ENCODE measurements around the gene EIF2S1.

Gene EIF2S1

GRCh38 chr14:67385618-67386017 lies 25.5 kb downstream of the EIF2S1 start:
- H3K27ac ChIP-seq, result no peak overlapping the region
- no peak overlapping the region for H3K4me3 ChIP-seq
- DNase-seq (ENCODE audit: low read depth, low spot score), result no peak
- peaks cover 68% of the 10 kb centered on the region for H3K36me3 ChIP-seq (ENCODE audit: insufficient read depth, low read length)
- H3K9me3 ChIP-seq (ENCODE audit: low read depth, low read length), result no peaks in the 10 kb centered on the region
- no peak overlapping the region for H3K9ac ChIP-seq (ENCODE audit: insufficient read length)
- TF ChIP-seq FOXP2 (optimal IDR thresholded peaks at IDR 0.05; ENCODE audit: control extremely low read depth, extremely low read length, insufficient read depth), result no peak
- TF ChIP-seq POLR2AphosphoS5 (IDR thresholded peaks at IDR 0.05; ENCODE audit: borderline replicate concordance, low read depth, low read length), result no peak
- TF ChIP-seq EZH2 (IDR thresholded peaks at IDR 0.05), result no peak

DNA sequence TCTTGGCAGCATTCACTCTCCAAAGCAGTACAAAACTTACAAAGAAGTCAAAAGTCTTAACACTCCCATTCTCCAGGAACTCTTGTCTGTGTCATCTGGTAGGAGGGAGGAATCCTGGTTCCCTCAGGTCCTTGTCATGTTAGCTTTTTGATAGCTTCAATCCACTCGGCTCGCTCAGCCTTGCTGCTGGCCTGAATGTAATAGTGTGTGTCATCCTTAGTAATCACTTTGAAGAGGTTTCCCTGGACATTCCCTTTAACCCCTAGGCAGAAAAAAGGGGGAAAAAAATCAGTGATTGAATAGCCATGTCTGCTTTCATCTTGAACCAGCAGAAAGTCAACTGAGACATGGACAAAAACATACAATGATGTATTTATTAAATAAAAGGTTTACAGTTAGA lies 27.1 kb downstream of the EIF2S1 start:
- Histone ChIP-seq H3K4me3 (no peak overlapping the region), H3K9ac (ENCODE audit: insufficient read length) (no peak overlapping the region), H3K9me3 (ENCODE audit: low read depth, low read length) (no peaks in the 10 kb centered on the region), H3K36me3 (ENCODE audit: insufficient read depth, low read length) (peaks cover 52% of the 10 kb centered on the region), H3K27ac (no peak overlapping the region)
- TF ChIP-seq FOXP2 (optimal IDR thresholded peaks at IDR 0.05; ENCODE audit: control extremely low read depth, extremely low read length, insufficient read depth) (no peak), POLR2AphosphoS5 (IDR thresholded peaks at IDR 0.05; ENCODE audit: borderline replicate concordance, low read depth, low read length) (no peak), EZH2 (IDR thresholded peaks at IDR 0.05) (no peak)
- no peak for DNase-seq (ENCODE audit: low read depth, low spot score)

DNA sequence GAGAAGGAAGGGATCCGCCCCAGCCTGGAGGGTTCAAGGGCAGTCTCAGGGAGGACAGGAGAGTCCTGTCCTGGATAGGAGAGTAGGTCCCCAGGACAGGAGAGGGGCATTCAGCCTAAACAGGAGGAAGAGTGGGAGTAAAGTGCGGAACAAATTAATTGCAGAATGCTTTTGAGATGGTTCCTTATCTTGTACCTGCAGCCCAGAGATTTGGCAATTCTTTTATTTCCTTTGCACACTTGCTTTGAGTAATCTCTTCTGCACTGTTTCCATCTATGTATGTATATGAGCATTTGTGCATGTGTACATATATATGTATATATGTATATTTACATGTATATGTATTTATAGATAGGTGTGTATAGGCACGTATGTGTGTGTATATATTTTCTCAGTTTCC lies 29.1 kb downstream of the EIF2S1 start:
- H3K4me3 ChIP-seq, result no peak overlapping the region
- H3K9ac ChIP-seq (ENCODE audit: insufficient read length), result no peak overlapping the region
- no peak overlapping the region for H3K27ac ChIP-seq
- peaks cover 31% of the 10 kb centered on the region for H3K36me3 ChIP-seq (ENCODE audit: insufficient read depth, low read length)
- DNase-seq (ENCODE audit: low read depth, low spot score), result no peak
- TF ChIP-seq POLR2AphosphoS5 (IDR thresholded peaks at IDR 0.05; ENCODE audit: borderline replicate concordance, low read depth, low read length) (no peak), FOXP2 (optimal IDR thresholded peaks at IDR 0.05; ENCODE audit: control extremely low read depth, extremely low read length, insufficient read depth) (no peak), EZH2 (IDR thresholded peaks at IDR 0.05) (no peak)
- H3K9me3 ChIP-seq (ENCODE audit: low read depth, low read length), result no peaks in the 10 kb centered on the region

DNA sequence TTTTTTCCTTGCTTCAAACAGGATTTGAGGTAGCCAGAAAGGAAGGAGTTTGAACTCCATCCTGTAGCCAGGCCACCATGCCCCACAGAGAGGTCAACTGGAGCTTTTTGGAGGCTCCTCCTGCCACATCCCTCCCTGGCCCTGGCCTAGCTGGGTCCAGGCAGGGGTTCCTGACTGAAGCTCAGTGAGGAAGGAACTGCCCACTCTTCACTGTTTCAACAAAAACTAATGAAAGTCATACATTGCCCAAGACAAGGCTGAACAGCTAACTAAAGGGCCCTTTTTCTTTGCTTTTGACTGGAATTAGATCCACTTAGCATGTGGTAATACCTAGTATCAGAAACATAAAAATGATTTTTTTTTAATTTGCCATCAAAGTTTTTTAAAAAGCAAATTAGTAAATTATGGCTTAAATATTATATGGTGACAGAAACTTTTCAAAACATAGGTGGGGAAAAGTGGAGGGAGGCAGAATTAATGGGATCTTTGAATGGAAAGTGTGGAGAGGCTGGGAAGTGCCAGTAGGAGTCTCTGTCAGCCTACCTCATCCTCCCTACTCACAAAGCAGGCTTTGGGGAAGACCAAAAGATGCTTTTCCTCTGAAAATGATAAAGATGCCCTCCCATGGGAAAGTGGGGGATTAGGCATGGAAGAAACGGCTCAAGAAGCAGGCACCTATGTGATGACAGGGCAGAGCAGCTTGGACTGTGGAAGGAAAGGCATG lies 29.8 kb downstream of the EIF2S1 start:
- H3K4me3 ChIP-seq, result no peak overlapping the region
- H3K9me3 ChIP-seq (ENCODE audit: low read depth, low read length), result no peaks in the 10 kb centered on the region
- H3K9ac ChIP-seq (ENCODE audit: insufficient read length), result no peak overlapping the region
- peaks cover 24% of the 10 kb centered on the region for H3K36me3 ChIP-seq (ENCODE audit: insufficient read depth, low read length)
- no peak overlapping the region for H3K27ac ChIP-seq
- DNase-seq (ENCODE audit: low read depth, low spot score), result no peak
- TF ChIP-seq EZH2 (IDR thresholded peaks at IDR 0.05) (no peak), POLR2AphosphoS5 (IDR thresholded peaks at IDR 0.05; ENCODE audit: borderline replicate concordance, low read depth, low read length) (no peak), FOXP2 (optimal IDR thresholded peaks at IDR 0.05; ENCODE audit: control extremely low read depth, extremely low read length, insufficient read depth) (no peak)

DNA sequence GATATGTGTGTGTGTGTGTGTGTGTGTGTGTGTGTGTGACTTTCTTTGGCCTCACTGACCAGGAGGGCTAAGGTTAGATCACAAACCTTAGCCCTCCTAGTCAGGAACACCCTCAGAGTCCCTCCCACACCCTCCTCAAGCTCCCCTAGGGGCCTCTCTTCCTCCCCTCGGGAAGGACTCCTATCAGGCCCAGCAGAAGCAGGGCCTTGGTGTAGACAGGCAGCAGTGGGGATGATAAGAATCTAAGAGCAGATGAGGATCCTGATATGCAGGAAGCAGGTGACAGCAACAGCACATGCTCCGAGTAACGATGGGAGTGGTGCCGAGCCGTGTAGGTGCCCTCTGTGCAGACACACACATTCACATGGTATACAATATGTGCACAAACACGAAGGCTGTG lies 31.1 kb downstream of the EIF2S1 start:
- H3K9me3 ChIP-seq (ENCODE audit: low read depth, low read length), result no peaks in the 10 kb centered on the region
- no peak overlapping the region for H3K4me3 ChIP-seq
- H3K9ac ChIP-seq (ENCODE audit: insufficient read length), result no peak overlapping the region
- H3K27ac ChIP-seq, result no peak overlapping the region
- peaks cover 12% of the 10 kb centered on the region for H3K36me3 ChIP-seq (ENCODE audit: insufficient read depth, low read length)
- DNase-seq (ENCODE audit: low read depth, low spot score), result no peak
- TF ChIP-seq POLR2AphosphoS5 (IDR thresholded peaks at IDR 0.05; ENCODE audit: borderline replicate concordance, low read depth, low read length), result no peak
- no peak for TF ChIP-seq EZH2 (IDR thresholded peaks at IDR 0.05)

DNA sequence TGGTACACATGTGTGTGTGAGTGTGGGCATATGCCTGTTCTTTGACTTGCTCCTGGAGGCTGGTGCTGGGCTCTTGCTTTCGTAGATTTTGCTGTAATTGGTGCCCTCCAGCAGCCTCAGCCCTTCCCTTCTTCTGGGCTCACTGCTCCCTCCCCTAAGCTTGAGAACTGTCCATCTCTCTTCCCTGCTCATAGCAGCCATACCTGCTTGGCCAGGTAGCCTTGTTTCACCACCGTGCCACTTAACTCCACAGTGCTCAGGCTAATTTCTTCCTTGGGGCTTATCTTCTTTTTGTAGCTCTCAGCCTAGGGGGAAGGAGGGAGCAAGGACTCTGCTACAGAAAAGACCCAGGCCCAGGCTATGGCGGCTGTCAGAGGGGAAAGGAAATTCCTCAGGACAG lies 32.0 kb downstream of the EIF2S1 start:
- H3K27ac ChIP-seq, result no peak overlapping the region
- no peaks in the 10 kb centered on the region for H3K9me3 ChIP-seq (ENCODE audit: low read depth, low read length)
- H3K9ac ChIP-seq (ENCODE audit: insufficient read length), result no peak overlapping the region
- peaks cover 3% of the 10 kb centered on the region; the same call in 1 of the 2 replicates for H3K36me3 ChIP-seq (ENCODE audit: insufficient read depth, low read length)
- no peak for DNase-seq (ENCODE audit: low read depth, low spot score)
- TF ChIP-seq EZH2 (IDR thresholded peaks at IDR 0.05), result no peak
- TF ChIP-seq FOXP2 (optimal IDR thresholded peaks at IDR 0.05; ENCODE audit: control extremely low read depth, extremely low read length, insufficient read depth), result no peak
- TF ChIP-seq POLR2AphosphoS5 (IDR thresholded peaks at IDR 0.05; ENCODE audit: borderline replicate concordance, low read depth, low read length), result no peak
- no peak overlapping the region for H3K4me3 ChIP-seq

GRCh38 chr14:67392800-67393199 lies 32.7 kb downstream of the EIF2S1 start:
- no peak overlapping the region for H3K27ac ChIP-seq
- no peak overlapping the region for H3K4me3 ChIP-seq
- no peaks in the 10 kb centered on the region for H3K36me3 ChIP-seq (ENCODE audit: insufficient read depth, low read length)
- H3K9ac ChIP-seq (ENCODE audit: insufficient read length), result no peak overlapping the region
- DNase-seq (ENCODE audit: low read depth, low spot score), result no peak
- TF ChIP-seq POLR2AphosphoS5 (IDR thresholded peaks at IDR 0.05; ENCODE audit: borderline replicate concordance, low read depth, low read length) (no peak), FOXP2 (optimal IDR thresholded peaks at IDR 0.05; ENCODE audit: control extremely low read depth, extremely low read length, insufficient read depth) (no peak), EZH2 (IDR thresholded peaks at IDR 0.05) (no peak)
- no peaks in the 10 kb centered on the region for H3K9me3 ChIP-seq (ENCODE audit: low read depth, low read length)

DNA sequence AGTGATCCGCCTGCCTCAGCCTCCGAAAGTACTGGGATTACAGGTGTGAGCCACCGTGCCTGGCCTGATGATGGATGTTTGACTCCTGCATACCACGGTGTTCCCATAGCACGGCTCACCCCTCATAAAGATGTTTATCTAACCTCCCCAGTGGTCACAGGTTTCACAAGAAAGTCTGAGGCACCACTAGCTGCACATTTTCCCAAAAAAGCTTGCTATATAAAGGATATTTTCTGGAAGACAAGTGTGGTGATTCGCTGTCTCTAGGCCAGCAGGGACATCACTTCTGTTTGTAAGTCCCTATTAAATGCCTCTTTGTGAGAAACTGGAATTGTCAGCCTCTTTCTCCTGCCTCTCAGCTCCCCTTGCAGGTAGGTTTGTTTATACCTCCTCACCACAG lies 33.6 kb downstream of the EIF2S1 start:
- no peaks in the 10 kb centered on the region for H3K36me3 ChIP-seq (ENCODE audit: insufficient read depth, low read length)

More for the DNA sequence above, 33.6 kb downstream of the EIF2S1 start:
- Histone ChIP-seq H3K27ac (no peak overlapping the region), H3K9me3 (ENCODE audit: low read depth, low read length) (no peaks in the 10 kb centered on the region), H3K9ac (ENCODE audit: insufficient read length) (no peak overlapping the region), H3K4me3 (no peak overlapping the region)
- TF ChIP-seq FOXP2 (optimal IDR thresholded peaks at IDR 0.05; ENCODE audit: control extremely low read depth, extremely low read length, insufficient read depth) (no peak), EZH2 (IDR thresholded peaks at IDR 0.05) (no peak), POLR2AphosphoS5 (IDR thresholded peaks at IDR 0.05; ENCODE audit: borderline replicate concordance, low read depth, low read length) (no peak)
- DNase-seq (ENCODE audit: low read depth, low spot score), result no peak

All from SK-N-MC (cell line).